ENCODE results near the gene RAD51B.

RAD51B gene

GRCh38 chr14:68598089-68598488 lies 778.5 kb downstream of the RAD51B start:
- no peak for DNase-seq (ENCODE audit: low spot score)

DNA sequence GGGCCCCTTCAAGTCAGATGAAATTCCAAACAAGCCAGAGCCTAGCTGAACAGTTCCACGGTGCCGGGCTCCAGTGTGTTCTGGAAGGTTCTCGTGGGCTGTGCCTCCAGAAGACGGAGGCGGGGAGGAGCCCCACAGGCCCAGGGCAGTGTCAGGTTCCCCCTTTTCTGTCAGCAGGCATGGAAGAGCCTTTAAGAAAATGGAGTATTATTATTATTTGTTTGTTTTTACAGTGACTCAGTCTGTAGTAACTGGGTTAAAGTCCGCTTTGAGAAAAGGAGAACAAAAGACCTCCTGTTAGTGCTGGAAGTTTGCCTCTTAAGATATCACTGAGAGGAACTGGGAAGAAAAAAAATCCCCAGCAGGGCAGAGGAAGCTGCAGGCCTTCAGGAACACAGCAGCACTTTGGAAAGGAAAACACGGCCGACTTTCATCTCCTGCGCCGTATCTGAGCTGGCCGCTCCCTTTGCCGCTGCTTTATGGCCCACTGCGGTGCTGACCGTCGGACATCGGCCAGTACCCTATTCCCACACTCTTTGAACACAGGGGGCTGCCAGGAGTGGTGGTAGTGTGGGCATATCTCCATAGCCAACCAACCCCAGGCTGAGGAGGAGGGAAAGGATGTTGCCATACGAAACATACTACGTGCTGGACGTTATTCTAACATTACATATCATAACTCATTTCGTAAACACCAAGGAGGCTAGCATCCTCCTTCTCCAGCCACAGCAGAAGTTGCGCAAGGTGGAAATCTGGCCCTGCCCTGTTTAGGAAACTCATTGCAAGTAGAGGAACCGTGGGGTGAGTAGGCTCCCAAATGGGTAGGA lies 779.3 kb downstream of the RAD51B start:
- peak; percentile 62 for DNase-seq (ENCODE audit: low spot score)

DNA sequence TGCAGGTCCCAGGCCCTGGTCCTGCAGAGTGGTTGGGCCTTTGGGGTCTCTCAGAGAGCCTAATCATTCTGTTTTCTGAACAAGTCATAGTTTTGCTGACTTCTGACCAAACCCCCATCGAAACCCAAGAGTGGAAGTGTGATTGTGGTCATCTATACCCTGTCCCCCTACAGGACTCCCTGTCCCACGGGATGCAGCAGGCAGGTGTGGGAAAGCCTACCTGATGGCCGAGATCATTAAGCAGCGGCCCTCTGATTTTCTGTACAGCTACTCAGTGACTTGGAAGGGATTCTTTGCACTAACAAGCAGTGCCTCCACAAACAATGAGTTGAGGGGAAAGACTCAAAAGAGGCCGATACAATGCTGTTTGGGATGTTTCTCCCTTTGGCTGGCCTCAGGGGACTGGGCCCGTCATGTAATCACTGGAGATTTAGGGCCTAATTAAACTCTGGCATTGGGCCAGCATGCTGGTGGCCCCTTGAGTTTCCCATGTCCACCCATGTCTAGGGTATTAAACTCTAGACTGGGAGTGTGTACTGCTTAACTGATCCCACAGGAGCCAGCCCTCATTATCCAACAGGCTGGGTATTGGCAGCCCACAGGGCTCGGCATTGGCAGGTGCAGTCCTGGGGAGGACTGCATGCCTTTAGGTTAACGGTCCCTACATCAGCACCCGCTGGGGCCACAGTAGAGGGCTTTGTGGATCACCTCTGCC lies 780.5 kb downstream of the RAD51B start:
- DNase-seq (ENCODE audit: low spot score) = no peak

DNA sequence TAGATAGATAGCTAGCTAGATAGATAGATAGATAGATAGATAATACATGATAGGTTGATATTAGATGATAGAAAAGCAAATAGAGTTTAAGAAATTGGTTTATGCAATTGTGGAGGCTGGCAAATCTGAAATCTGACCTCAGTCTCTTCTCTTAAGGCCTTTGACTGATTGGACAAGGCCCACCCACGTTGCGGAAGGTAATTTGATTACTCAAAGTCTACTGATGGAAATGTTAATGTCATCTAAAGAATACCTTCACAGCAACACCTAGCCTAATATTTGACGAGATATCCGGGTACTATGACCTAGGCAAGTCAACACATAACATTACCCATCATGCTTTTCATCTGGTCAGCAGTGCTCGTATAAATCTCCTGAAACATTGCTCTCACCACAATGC lies 782.9 kb downstream of the RAD51B start:
- no peak for DNase-seq (ENCODE audit: low spot score)

GRCh38 chr14:68603533-68604360 lies 784.2 kb downstream of the RAD51B start:
- no peak for DNase-seq (ENCODE audit: low spot score)

- no peak for DNase-seq (ENCODE audit: low spot score)
Measured at GRCh38 chr14:68604361-68604730, 784.8 kb downstream of the RAD51B start.

- no peak for DNase-seq (ENCODE audit: low spot score)
Measured at GRCh38 chr14:68604822-68605221, 785.2 kb downstream of the RAD51B start.

- DNase-seq (ENCODE audit: low spot score) = no peak
Measured at GRCh38 chr14:68606176-68606575, 786.6 kb downstream of the RAD51B start.

- no peak for DNase-seq (ENCODE audit: low spot score)
Measured at GRCh38 chr14:68606644-68607043, 787.1 kb downstream of the RAD51B start.

DNA sequence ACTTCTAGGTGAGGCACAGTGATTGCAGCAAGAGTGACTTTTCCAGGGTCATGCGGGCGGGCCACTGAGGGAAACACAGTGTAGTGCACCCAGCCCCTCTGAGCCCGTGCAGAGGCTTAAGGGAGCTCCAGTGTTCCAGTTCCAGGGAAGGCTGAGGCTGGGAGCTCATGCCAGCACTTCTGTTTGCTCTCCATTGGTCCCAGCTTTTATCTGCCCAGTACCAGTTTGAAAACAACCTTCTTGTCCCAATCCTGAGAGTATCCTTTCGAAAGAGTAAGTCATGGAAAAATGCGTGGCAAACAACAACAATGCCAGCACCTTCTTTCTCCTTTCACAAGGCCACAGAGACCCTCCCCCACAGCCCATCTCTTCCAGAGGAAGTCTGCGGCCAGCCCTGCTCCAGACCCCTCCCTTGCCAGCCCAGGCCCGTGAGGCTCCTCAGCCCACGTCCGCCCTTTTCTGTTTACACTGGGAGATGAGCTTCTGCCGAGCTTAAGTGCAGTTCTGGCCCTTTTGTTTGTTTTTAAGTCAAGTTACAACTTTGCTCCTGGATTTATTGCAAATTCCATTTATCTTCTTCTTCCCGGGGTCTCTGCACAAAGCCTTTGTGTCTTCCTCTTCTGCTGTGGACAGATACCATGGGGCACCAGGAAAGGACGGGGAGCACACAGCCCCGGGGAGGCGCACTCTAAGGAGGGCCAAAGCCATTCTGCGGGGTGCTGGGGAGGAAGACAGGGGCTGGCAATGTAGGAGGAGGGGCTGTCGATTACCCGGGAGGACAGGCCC lies 787.7 kb downstream of the RAD51B start:
- no peak for DNase-seq (ENCODE audit: low spot score)

DNA sequence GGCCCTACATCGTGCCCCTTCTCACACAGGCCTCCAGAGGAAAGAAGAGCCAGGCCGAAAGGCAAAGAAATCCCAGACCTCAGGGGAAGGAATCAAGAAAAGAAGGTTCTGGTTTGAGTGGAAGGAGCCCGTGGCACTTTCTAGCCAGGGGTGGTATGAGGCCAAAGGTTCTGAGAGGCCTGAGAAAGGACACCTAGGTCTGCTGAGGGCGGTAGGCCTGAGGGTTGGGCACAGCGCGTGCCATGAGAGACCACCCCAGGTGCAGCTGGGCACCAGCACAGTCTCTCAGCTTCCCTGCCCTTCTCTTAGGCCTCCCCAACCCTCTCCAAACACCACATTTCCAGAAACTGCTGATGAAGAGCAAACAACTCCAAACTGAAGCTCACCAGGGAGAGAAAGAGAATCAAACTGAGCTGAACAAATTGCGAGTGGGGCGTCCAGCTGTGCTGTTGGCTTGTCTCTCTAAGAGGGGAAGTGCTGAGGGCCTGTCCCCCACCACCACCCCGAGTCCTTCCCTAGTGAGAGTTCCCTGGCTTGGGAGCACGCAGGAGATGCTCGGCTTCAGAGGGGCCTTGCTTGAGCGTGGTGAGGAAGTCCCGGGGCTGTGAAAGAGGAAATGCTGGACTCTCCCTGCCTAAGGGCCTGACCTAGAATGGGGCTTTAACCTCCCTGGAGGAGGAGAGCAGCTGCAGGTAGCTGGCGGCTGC lies 788.4 kb downstream of the RAD51B start:
- DNase-seq (ENCODE audit: low spot score) = peak; percentile 77

- DNase-seq (ENCODE audit: low spot score) = no peak
Measured at GRCh38 chr14:68608574-68608962, 789.0 kb downstream of the RAD51B start.

DNA sequence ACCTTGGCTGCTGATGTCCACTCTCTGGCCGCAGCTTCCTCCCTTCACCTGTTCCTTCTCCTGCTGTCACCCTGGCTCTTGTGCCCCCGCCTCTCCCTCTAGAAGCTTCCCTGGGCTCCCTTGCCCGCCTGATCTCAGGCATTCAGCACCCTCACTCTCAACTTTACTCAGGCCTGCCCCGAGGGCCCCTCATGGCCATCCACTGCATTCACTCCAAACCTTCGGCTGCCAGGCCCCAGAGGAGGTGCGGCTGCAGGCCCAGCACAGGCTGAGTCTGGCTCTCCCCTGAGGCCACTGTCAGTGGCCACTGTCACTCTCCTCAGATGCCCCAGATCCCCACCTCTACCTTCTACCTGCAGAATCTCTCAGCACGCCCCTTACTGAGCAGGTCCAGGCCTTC lies 789.4 kb downstream of the RAD51B start:
- DNase-seq (ENCODE audit: low spot score) = no peak

GRCh38 chr14:68610251-68610793 lies 790.7 kb downstream of the RAD51B start:
- DNase-seq (ENCODE audit: low spot score) = no peak

- no peak for DNase-seq (ENCODE audit: low spot score)
Measured at GRCh38 chr14:68611599-68611998, 792.0 kb downstream of the RAD51B start.

DNA sequence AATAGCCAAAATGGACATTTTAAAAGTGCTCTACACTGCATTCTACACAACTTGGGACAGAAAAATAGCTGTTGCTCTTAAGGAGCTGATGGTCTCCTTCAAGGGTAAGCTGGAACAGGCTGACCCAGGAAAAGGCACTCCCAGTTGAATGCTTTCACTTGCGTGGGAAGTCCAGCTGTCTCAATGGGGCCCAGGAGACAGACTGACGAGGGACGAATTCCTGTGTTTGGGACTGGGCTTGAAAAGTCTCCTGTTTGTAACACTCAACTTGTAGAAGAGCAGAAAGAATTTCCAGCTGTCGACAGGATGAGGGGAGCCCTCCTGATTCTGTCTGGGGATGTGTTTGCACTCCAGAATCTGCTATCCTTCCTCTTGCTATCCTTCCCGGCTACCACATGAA lies 792.5 kb downstream of the RAD51B start:
- DNase-seq (ENCODE audit: low spot score) = no peak

DNA sequence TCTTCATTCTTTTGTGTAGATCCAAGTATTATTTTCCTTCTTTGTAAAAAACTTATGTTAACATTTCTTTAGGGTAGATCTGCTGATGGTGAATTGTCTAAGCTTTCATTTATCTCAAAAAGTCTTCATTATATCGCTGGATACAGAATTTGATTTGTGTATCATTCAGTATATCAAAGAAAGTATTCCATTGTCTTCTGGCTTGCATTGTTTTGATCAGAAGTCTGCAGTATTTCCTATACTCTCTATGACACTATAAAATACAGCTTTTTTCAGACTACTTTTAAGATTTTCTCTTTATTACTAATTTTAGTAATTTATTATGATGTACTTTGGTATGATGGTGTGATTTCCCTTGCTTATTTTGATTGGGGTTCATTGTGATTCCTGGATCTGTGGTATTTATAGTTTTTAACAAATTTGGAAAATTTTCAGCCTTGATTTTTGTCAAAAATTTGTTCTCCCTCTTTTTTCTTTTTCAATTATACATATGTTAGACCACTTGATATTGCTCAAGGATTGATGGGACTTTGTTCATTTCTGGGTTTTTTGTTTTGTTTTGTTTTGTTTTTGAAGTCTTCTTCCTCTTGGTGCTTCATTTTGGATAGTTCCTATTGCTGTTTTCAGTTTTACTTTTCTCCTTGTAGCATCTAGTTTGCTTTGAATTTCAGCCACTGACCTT lies 796.8 kb downstream of the RAD51B start:
- DNase-seq (ENCODE audit: low spot score) = no peak

DNA sequence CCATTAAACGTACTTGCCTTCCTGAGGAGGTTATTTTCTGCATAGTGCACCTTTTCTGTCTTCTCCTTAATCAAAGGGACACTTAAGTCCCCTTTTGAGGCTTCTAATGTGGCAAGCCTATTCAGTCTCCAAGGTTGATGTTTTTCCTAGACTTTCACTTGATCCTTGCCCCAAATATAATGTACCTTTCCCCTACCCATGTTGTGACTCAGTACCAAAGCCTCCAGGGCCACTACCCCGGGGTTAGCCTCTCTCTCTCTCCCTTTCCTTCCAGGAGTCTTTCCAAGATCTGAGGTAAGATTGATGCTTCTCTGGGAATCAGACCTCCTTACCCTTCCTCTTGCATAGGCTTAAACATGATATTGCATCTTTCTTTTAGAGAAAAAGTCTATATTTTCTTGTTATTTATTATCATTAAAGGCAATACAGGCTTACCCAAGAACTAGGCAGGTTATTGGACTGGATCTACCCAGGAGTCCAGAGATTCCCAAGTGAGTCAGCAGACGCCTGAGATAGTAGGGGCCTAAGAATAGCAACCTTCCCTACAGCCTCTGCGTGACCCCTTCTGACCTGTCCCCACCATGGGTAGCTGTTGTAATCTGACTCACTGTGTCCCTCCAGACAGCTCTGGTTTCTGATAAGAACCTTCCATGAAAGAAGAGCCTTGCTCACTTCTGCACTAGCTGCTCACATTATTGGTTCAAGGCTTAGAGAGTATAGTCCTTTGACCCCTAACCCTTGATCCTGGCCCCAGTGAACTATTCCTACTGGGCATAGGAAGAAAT lies 800.4 kb downstream of the RAD51B start:
- DNase-seq (ENCODE audit: low spot score) = no peak

All from Ammon's horn (tissue), 1 donor.